Stimulated activated CD4-positive, alpha-beta T cell treated with anti-CD3 and anti-CD28 coated beads, Interleukin-4, amount 100 ng/mL, for 48 hours (primary cell): ENCODE data around the gene CRIM1.

ENCODE experiments used
- DNase-seq, 2 donors: peaks; one replicate each; pipeline ENCODE4 v3.0.0-alpha.2; 2020; ENCODE audit warnings: low read depth in 2 of 2

The CRIM1 gene

GRCh38 chr2:36515538-36515937, 160.0 kb downstream of the CRIM1 start:
- no peak for DNase-seq

- DNase-seq: no peak
These were observed 160.7 kb downstream of the CRIM1 start for GRCh38 chr2:36516136-36516870.

- DNase-seq: no peak
These were observed 164.9 kb downstream of the CRIM1 start for GRCh38 chr2:36520431-36520830.

GRCh38 chr2:36523153-36523552, 167.6 kb downstream of the CRIM1 start:
- DNase-seq: no peak

GRCh38 chr2:36525245-36525644, 169.7 kb downstream of the CRIM1 start:
- DNase-seq: no peak

GRCh38 chr2:36526226-36526625, 170.6 kb downstream of the CRIM1 start:
- DNase-seq: no peak

- no peak for DNase-seq
These were observed 172.7 kb downstream of the CRIM1 start for GRCh38 chr2:36528274-36528673.

GRCh38 chr2:36528766-36529392, 173.3 kb downstream of the CRIM1 start:
- DNase-seq: no peak

- no peak for DNase-seq
These were observed 174.8 kb downstream of the CRIM1 start for GRCh38 chr2:36530178-36530982.

- no peak for DNase-seq
These were observed 175.4 kb downstream of the CRIM1 start for GRCh38 chr2:36530983-36531354.

- DNase-seq: no peak
These were observed 178.8 kb downstream of the CRIM1 start for GRCh38 chr2:36534275-36534799.

GRCh38 chr2:36535099-36535498, 179.5 kb downstream of the CRIM1 start:
- no peak for DNase-seq

- no peak for DNase-seq
These were observed 181.2 kb downstream of the CRIM1 start for GRCh38 chr2:36536776-36537175.

- DNase-seq: no peak
These were observed 182.8 kb downstream of the CRIM1 start for GRCh38 chr2:36538335-36538734.

- no peak for DNase-seq
These were observed 184.1 kb downstream of the CRIM1 start for GRCh38 chr2:36539631-36540030.

- DNase-seq: no peak
These were observed 185.6 kb downstream of the CRIM1 start for GRCh38 chr2:36540986-36541754.

- DNase-seq: no peak
These were observed 186.5 kb downstream of the CRIM1 start for GRCh38 chr2:36541891-36542595.

- DNase-seq: no peak
These were observed 189.2 kb downstream of the CRIM1 start for GRCh38 chr2:36544638-36545338.

- no peak for DNase-seq
These were observed 190.4 kb downstream of the CRIM1 start for GRCh38 chr2:36545871-36546416.

- no peak for DNase-seq
These were observed 192.3 kb downstream of the CRIM1 start for GRCh38 chr2:36547906-36548305.
